K562 (cell line): ENCODE results near the gene CCDC138. TPM values are rescaled to one million over a fixed set of nuclear protein-coding genes. Genes with fewer than 3 reads are reported as not detected.

Source experiments
- ATAC-seq: fragments of 200-7000 bp; cut with Tn5 transposase; 3 replicates; pipeline ENCODE4 v1.9.1; 2020; ENCODE audit warnings: moderate library complexity
- BruUV-seq: library from RNA; stranded (reverse); fragments of 400-500 nt; replicated peaks from 2 replicates; lab custom pipeline; 2021; lab: Mats Ljungman, UMichigan
- CTCF ChIA-PET: fragments of 300-600 bp; formaldehyde crosslinking; extraction: SDS; loops from one replicate; lab custom pipeline; 2021; ENCODE audit warnings: low intra/inter-chr PET ratio; lab: Yijun Ruan, JAX
- POLR2A ChIA-PET: fragments of 300-600, 350-650 bp; sonication (Branson Sonifier 250); formaldehyde crosslinking; extraction: SDS; loops from one replicate; lab custom pipeline; 2021; ENCODE audit warnings: antibody characterized with exemption, inconsistent platforms; lab: Yijun Ruan, JAX
- DNase-seq, 4 experiments: peaks; one replicate each; pipeline versions ENCODE4 v3.0.0 to v3.0.0-alpha.2; 2011 to 2018; ENCODE audit warnings: low spot score in 3 of 4, mixed read lengths in 3 of 4; ENCODE audit errors: extremely low read depth in 1 of 4
- FAIRE-seq: peaks from 2 replicates; lab custom pipeline; 2011; peaks lifted over from hg19 to GRCh38; lab: Jason Lieb, UNC
- H2AFZ ChIP-seq: 2 replicates; pipeline ENCODE4 v1.6.0; 2011; ENCODE audit warnings: low read depth, low read length, control low read depth, inconsistent platforms
- H3K27ac ChIP-seq: fragments of 200-600 bp; 3 replicates; pipeline ENCODE4 v1.8.0; 2011; ENCODE audit warnings: low read depth, mild to moderate bottlenecking, control low read depth, inconsistent platforms, low read length, moderate library complexity, mixed read lengths; ENCODE audit errors: extremely low read depth
- H3K27me3 ChIP-seq, 2 experiments: fragments of 300-600 bp in 1 of 2; 2 replicates in 1 of 2; 3 replicates in 1 of 2; pipeline versions ENCODE4 v1.6.0 to v1.8.0; 2011; ENCODE audit warnings: inconsistent platforms in 2 of 2, low read length in 2 of 2, mild to moderate bottlenecking in 1 of 2, mixed read lengths in 1 of 2, moderate library complexity in 1 of 2; ENCODE audit not compliant: control insufficient read depth in 2 of 2, insufficient read depth in 2 of 2
- H3K36me3 ChIP-seq: fragments of 300-600 bp; 3 replicates; pipeline ENCODE4 v1.8.0; 2011; ENCODE audit warnings: mild to moderate bottlenecking, low read length, inconsistent platforms; ENCODE audit not compliant: control insufficient read depth, insufficient read depth
- H3K4me1 ChIP-seq, 2 experiments: fragments of 200-600 bp in 1 of 2; replicated peaks in 1 of 2; 2 replicates in 1 of 2; 3 replicates in 1 of 2; pipeline versions ENCODE4 v1.5.1 to v1.8.0; 2011; ENCODE audit warnings: inconsistent platforms in 2 of 2, low read length in 2 of 2, mild to moderate bottlenecking in 1 of 2, mixed read lengths in 1 of 2, moderate library complexity in 1 of 2; ENCODE audit not compliant: control insufficient read depth in 2 of 2, insufficient read depth in 2 of 2
- H3K4me2 ChIP-seq: 2 replicates; pipeline ENCODE4 v1.6.1; 2011; ENCODE audit warnings: low read length, control low read depth, inconsistent platforms, mixed read lengths; ENCODE audit not compliant: insufficient read depth
- H3K4me3 ChIP-seq: fragments of 200-600 bp; sonication (generic), shearing (Covaris generic); 2 replicates; pipeline ENCODE4 v1.5.1; 2016; ENCODE audit warnings: control low read depth, inconsistent platforms
- H3K79me2 ChIP-seq: fragments of 200-600 bp; 3 replicates; pipeline ENCODE4 v1.8.0; 2011; ENCODE audit warnings: low read length, inconsistent platforms; ENCODE audit not compliant: control insufficient read depth, insufficient read depth
- H3K9ac ChIP-seq, 2 experiments: 2 replicates each; pipeline versions ENCODE4 v1.6.0 to v1.6.1; 2011; ENCODE audit warnings: low read depth in 2 of 2, low read length in 2 of 2, control low read depth in 1 of 2, inconsistent platforms in 1 of 2, mild to moderate bottlenecking in 1 of 2, mixed read lengths in 1 of 2; ENCODE audit not compliant: insufficient read depth in 1 of 2
- H3K9me1 ChIP-seq: one replicate; pipeline ENCODE4 v1.6.0; 2011; ENCODE audit warnings: inconsistent platforms, mild to moderate bottlenecking, low read length, moderate library complexity; ENCODE audit not compliant: control insufficient read depth, insufficient read depth
- H3K9me3 ChIP-seq: replicated peaks from 2 replicates; pipeline ENCODE4 v1.5.1; 2011; ENCODE audit warnings: low read depth, low read length, inconsistent platforms; ENCODE audit not compliant: control insufficient read depth, insufficient read depth
- H4K20me1 ChIP-seq: replicated peaks from 2 replicates; pipeline ENCODE4 v1.6.1; 2011; ENCODE audit warnings: low read length, inconsistent platforms, mixed read lengths; ENCODE audit not compliant: control insufficient read depth, insufficient read depth
- NCOA4 ChIP-seq: fragments of 450-650 bp; IDR thresholded peaks from 2 replicates; pipeline ENCODE4 v1.6.1; 2018; ENCODE audit warnings: mild to moderate bottlenecking; ENCODE audit not compliant: partially characterized antibody
- NFE2 ChIP-seq: IDR thresholded peaks from 2 replicates; pipeline ENCODE4 v1.6.1; 2014; ENCODE audit warnings: antibody characterized with exemption, low read depth
- TBL1XR1 ChIP-seq, 2 experiments: IDR thresholded peaks; 2 replicates each; pipeline ENCODE4 v1.6.1; 2012; ENCODE audit warnings: improper control_type of control experiment in 2 of 2, low read length in 2 of 2, mild to moderate bottlenecking in 1 of 2
- WGBS: fragments of 100-300 bp; shearing (Covaris generic); methylation state at CpG from one replicate; pipeline ENCODE4 v1.1.6; 2016; ENCODE audit warnings: low coverage, mixed read lengths; ENCODE audit not compliant: insufficient coverage; ENCODE audit errors: missing lambda C conversion rate; 5-methylcytosine and 5-hydroxymethylcytosine counted together
- in situ Hi-C: fragments of 300-500 bp; cut with MboI; formaldehyde crosslinking; loops from 4 replicates; pipeline ENCODE4 v1.15.0; 2018; ENCODE audit warnings: inconsistent platforms, mixed read lengths
- intact Hi-C: fragments of 100-400 bp; cut with micrococcal nuclease; formaldehyde crosslinking; loops from 2 replicates; pipeline ENCODE4 v1.14.2; 2022
- polyA plus RNA-seq, 8 experiments: library from polyadenylated mRNA; depleted of rRNA in 4 of 8; stranded (reverse) in 5 of 8; unstranded in 3 of 8; fragments of >200 nt; fragmentation: Nextera tagmentation in 2 of 8; fragmentation: Illumina TruSeq in 1 of 8; extraction: Ambion mirVana in 2 of 8; extraction: Trizol in 1 of 8; gene quantifications; 2 replicates each; pipeline versions ENCODE4 v1.2.1 to v1.2.3, GENCODE V29; 2011 to 2014; ENCODE audit warnings: inconsistent platforms in 1 of 8, missing spikeins in 1 of 8
- total RNA-seq, 7 experiments: library from RNA; depleted of rRNA in 6 of 7; stranded (reverse); fragments of >200 nt in 6 of 7; fragmentation: Illumina TruSeq in 2 of 7; extraction: Trizol in 2 of 7; gene quantifications; 2 replicates each; pipeline versions ENCODE4 v1.2.1 to v1.2.3, GENCODE V29; 2011 to 2021; ENCODE audit warnings: low replicate concordance in 1 of 7
- TF ChIP-seq, protein P1 (sequence below): fragments of 450-650 bp; IDR thresholded peaks from 2 replicates; pipeline ENCODE4 v1.6.1; 2017; ENCODE audit warnings: antibody characterized with exemption, mild to moderate bottlenecking
- TF ChIP-seq, protein P2 (sequence below): IDR thresholded peaks from 2 replicates; pipeline ENCODE4 v1.6.1; 2011; ENCODE audit not compliant: insufficient read length; ENCODE audit errors: extremely low read depth
- TF ChIP-seq, protein P3 (sequence below): sonication (generic); formaldehyde crosslinking; IDR thresholded peaks from 2 replicates; pipeline ENCODE4 v1.8.1; 2023; ENCODE audit warnings: missing genetic modification reagents, mild to moderate bottlenecking, borderline replicate concordance
- TF ChIP-seq, protein P4 (sequence below): fragments of 450-650 bp; IDR thresholded peaks from 2 replicates; pipeline ENCODE4 v1.6.1; 2018; ENCODE audit not compliant: partially characterized antibody

Gene CCDC138
- total and polyA plus RNA-seq, 9 of the 15 experiments (the other 6 are each of a cell fraction or from before 2014, with no cell fraction given), result 17.5 to 44.6 (median 26.7) TPM

DNA sequence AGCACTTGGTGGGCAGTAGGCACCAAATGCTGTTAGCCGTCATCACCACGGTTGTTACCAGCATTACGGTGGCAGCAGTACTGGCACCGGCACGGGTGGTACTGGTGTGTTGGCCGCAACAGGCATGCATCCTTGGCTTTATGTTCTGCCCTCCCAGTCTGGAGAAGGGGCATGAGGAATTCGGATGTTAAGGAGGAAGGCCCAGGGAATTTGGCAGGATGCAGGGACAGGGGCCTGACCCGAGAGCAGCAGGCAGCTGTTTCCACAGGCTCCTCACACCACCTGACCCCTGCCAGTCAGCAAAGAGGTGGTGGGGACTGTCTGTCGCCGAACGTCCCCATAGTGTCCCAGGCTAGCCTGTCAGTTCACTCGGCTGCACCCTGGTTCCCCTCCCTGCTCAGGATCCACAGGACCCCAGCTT is 123.5 kb downstream of the CCDC138 start:
- peaks cover 37 to 80% of the 10 kb centered on the region in 2 experiments for H3K27me3 ChIP-seq
- H4K20me1 ChIP-seq, result 0 out of 2 replicates have a peak, but pooled peaks cover 8% of the 10 kb centered on the region
- H3K27ac ChIP-seq, result no peak overlapping the region
- 3% methylated on average over 12 of the region's 12 CpGs for WGBS
- in situ Hi-C loops, result no loop called here
- CTCF ChIA-PET, result no interaction called here
- H3K9ac ChIP-seq, result no peak overlapping the region
- no peak for ATAC-seq
- no peak overlapping the region for H3K4me2 ChIP-seq
- DNase-seq, result no peak
- BruUV-seq, result no TSS peak
- no peaks in the 10 kb centered on the region for H3K9me1 ChIP-seq
- POLR2A ChIA-PET, result interaction anchor here (0.7 kb wide), 1 partner anchor 10 kb away, joined by 3 read pairs; no protein-coding TSS in a partner anchor
- no peak overlapping the region for H2AFZ ChIP-seq
- no peaks in the 10 kb centered on the region for H3K36me3 ChIP-seq
- H3K4me1 ChIP-seq, result no peaks in the 10 kb centered on the region
- H3K79me2 ChIP-seq, result no peaks in the 10 kb centered on the region
- no peak for FAIRE-seq
- no peak for TF ChIP-seq NFE2
- TF ChIP-seq, protein P1, sequence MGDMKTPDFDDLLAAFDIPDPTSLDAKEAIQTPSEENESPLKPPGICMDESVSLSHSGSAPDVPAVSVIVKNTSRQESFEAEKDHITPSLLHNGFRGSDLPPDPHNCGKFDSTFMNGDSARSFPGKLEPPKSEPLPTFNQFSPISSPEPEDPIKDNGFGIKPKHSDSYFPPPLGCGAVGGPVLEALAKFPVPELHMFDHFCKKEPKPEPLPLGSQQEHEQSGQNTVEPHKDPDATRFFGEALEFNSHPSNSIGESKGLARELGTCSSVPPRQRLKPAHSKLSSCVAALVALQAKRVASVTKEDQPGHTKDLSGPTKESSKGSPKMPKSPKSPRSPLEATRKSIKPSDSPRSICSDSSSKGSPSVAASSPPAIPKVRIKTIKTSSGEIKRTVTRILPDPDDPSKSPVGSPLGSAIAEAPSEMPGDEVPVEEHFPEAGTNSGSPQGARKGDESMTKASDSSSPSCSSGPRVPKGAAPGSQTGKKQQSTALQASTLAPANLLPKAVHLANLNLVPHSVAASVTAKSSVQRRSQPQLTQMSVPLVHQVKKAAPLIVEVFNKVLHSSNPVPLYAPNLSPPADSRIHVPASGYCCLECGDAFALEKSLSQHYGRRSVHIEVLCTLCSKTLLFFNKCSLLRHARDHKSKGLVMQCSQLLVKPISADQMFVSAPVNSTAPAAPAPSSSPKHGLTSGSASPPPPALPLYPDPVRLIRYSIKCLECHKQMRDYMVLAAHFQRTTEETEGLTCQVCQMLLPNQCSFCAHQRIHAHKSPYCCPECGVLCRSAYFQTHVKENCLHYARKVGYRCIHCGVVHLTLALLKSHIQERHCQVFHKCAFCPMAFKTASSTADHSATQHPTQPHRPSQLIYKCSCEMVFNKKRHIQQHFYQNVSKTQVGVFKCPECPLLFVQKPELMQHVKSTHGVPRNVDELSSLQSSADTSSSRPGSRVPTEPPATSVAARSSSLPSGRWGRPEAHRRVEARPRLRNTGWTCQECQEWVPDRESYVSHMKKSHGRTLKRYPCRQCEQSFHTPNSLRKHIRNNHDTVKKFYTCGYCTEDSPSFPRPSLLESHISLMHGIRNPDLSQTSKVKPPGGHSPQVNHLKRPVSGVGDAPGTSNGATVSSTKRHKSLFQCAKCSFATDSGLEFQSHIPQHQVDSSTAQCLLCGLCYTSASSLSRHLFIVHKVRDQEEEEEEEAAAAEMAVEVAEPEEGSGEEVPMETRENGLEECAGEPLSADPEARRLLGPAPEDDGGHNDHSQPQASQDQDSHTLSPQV, result no peak
- TF ChIP-seq, protein P2, sequence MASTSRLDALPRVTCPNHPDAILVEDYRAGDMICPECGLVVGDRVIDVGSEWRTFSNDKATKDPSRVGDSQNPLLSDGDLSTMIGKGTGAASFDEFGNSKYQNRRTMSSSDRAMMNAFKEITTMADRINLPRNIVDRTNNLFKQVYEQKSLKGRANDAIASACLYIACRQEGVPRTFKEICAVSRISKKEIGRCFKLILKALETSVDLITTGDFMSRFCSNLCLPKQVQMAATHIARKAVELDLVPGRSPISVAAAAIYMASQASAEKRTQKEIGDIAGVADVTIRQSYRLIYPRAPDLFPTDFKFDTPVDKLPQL, result no peak
- TF ChIP-seq, protein P3, sequence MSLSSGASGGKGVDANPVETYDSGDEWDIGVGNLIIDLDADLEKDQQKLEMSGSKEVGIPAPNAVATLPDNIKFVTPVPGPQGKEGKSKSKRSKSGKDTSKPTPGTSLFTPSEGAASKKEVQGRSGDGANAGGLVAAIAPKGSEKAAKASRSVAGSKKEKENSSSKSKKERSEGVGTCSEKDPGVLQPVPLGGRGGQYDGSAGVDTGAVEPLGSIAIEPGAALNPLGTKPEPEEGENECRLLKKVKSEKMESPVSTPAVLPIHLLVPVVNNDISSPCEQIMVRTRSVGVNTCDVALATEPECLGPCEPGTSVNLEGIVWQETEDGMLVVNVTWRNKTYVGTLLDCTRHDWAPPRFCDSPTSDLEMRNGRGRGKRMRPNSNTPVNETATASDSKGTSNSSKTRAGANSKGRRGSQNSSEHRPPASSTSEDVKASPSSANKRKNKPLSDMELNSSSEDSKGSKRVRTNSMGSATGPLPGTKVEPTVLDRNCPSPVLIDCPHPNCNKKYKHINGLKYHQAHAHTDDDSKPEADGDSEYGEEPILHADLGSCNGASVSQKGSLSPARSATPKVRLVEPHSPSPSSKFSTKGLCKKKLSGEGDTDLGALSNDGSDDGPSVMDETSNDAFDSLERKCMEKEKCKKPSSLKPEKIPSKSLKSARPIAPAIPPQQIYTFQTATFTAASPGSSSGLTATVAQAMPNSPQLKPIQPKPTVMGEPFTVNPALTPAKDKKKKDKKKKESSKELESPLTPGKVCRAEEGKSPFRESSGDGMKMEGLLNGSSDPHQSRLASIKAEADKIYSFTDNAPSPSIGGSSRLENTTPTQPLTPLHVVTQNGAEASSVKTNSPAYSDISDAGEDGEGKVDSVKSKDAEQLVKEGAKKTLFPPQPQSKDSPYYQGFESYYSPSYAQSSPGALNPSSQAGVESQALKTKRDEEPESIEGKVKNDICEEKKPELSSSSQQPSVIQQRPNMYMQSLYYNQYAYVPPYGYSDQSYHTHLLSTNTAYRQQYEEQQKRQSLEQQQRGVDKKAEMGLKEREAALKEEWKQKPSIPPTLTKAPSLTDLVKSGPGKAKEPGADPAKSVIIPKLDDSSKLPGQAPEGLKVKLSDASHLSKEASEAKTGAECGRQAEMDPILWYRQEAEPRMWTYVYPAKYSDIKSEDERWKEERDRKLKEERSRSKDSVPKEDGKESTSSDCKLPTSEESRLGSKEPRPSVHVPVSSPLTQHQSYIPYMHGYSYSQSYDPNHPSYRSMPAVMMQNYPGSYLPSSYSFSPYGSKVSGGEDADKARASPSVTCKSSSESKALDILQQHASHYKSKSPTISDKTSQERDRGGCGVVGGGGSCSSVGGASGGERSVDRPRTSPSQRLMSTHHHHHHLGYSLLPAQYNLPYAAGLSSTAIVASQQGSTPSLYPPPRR (CRISPR knock-in tag), result no peak
- no peak for TF ChIP-seq NCOA4
- TF ChIP-seq, protein P4, sequence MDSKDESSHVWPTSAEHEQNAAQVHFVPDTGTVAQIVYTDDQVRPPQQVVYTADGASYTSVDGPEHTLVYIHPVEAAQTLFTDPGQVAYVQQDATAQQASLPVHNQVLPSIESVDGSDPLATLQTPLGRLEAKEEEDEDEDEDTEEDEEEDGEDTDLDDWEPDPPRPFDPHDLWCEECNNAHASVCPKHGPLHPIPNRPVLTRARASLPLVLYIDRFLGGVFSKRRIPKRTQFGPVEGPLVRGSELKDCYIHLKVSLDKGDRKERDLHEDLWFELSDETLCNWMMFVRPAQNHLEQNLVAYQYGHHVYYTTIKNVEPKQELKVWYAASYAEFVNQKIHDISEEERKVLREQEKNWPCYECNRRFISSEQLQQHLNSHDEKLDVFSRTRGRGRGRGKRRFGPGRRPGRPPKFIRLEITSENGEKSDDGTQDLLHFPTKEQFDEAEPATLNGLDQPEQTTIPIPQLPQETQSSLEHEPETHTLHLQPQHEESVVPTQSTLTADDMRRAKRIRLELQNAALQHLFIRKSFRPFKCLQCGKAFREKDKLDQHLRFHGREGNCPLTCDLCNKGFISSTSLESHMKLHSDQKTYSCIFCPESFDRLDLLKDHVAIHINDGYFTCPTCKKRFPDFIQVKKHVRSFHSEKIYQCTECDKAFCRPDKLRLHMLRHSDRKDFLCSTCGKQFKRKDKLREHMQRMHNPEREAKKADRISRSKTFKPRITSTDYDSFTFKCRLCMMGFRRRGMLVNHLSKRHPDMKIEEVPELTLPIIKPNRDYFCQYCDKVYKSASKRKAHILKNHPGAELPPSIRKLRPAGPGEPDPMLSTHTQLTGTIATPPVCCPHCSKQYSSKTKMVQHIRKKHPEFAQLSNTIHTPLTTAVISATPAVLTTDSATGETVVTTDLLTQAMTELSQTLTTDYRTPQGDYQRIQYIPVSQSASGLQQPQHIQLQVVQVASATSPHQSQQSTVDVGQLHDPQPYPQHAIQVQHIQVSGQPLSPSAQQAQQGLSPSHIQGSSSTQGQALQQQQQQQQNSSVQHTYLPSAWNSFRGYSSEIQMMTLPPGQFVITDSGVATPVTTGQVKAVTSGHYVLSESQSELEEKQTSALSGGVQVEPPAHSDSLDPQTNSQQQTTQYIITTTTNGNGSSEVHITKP, result no peak
- no peak for TF ChIP-seq TBL1XR1 (IDR thresholded peaks at IDR 0.05; ENCODE audit: low read length in 2 of 2)
- TF ChIP-seq, all 486 proteins: peak for 0
- Histone ChIP-seq H3K9me3 (no peaks in the 10 kb centered on the region), H3K4me3 (no peak overlapping the region)
- intact Hi-C loops, result no loop called here
